GM19324 (cell line): ENCODE measurements around the gene HHIPL1.
"Not testable (repeated sequence)": the region's sequence is repeated elsewhere in the genome, so short reads cannot be mapped to it uniquely, and the experiment has no call there.

Source experiments
- ATAC-seq: cut with Tn5 transposase; IDR thresholded peaks from one replicate; pipeline ENCODE4 v1.9.1; 2021; ENCODE audit warnings: mild to moderate bottlenecking, moderate library complexity; ENCODE audit not compliant: unreplicated experiment, low FRiP score

Gene HHIPL1

DNA sequence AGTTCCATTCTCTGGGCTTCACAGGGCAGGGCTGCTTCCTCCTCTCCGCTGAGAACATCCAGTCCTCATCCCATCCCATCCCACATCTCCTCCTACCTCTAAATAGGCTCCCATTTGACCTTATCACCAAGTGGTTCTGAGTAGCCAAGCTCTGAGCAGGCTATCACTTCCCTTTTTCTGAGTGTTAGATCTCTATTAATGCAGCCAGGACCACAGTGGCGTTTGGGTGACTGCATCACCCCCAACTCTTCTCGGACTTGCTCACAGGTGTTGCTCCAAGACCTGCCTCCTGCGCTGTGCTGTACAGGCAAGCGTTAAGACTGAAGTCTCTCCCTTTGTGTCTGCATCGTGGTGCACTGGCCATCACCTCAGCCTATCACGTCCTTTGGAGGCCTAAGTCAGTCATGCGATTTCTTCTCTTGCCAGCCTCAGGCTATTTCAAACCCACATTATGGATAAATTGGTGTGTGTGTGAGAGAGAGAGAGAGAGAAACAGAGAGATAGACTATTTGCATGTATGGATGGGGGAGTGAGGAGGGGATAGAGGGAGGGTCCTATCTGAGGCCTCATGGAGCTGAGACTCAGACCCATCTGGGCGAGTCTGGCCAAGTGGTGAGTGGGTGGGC, 12.4 kb upstream of the HHIPL1 start:
- ATAC-seq, result no peak

GRCh38 chr14:99633141-99633540, 11.8 kb upstream of the HHIPL1 start:
- no peak for ATAC-seq

DNA sequence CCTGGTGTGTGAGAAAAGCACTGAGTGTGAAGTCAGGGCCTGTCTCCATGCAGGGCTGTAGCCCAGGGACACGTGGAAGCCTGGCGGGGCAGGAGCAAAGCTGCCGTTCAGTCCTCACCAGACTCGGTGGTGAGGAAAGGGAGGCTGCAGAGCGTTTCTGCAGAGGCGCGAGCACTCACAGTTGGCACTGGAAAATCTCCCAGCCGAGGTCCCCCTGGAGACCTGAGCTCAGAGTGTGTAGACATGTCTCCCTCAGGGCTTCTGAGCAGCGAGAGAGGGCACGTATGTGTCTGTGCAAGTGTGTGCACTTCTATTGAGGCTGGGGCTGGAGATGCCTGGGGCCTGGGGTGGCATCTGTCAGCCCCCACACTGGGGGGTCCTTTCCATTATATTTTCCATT, 11.0 kb upstream of the HHIPL1 start:
- no peak for ATAC-seq

- no peak for ATAC-seq
These were observed 10.5 kb upstream of the HHIPL1 start for GRCh38 chr14:99634443-99634842.

- no peak for ATAC-seq
These were observed 9.8 kb upstream of the HHIPL1 start for GRCh38 chr14:99635116-99635515.

GRCh38 chr14:99636487-99636886, 8.4 kb upstream of the HHIPL1 start:
- ATAC-seq, result no peak

GRCh38 chr14:99637624-99638023, 7.3 kb upstream of the HHIPL1 start:
- ATAC-seq, result no peak

- not testable (repeated sequence) for ATAC-seq
These were observed 2.2 kb upstream of the HHIPL1 start for GRCh38 chr14:99642771-99643170.

DNA sequence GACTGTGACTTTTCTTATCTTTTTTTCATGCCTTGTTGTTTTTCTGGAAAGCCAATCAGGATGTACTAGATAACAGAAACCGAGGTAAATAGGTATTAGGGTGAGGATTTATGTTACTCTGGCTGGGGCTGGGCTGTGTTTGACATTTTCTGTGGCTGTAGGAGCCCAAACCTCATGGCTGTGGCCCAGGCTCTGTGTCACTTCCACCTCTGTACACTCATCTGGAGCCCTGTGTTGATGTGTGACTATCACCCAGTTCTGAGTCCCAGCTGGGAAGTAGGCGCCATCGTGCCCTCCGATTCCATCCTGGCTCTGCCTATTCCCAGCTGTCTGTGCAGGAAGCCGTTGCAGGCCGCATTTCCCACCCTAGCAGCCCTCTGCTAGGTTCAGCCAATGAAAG, 1.6 kb upstream of the HHIPL1 start:
- ATAC-seq, result no peak

GRCh38 chr14:99644035-99644587, 818 bp upstream of the HHIPL1 start:
- ATAC-seq, result no peak

- no peak for ATAC-seq
These were observed 896 bp downstream of the HHIPL1 start for GRCh38 chr14:99645545-99646505.

DNA sequence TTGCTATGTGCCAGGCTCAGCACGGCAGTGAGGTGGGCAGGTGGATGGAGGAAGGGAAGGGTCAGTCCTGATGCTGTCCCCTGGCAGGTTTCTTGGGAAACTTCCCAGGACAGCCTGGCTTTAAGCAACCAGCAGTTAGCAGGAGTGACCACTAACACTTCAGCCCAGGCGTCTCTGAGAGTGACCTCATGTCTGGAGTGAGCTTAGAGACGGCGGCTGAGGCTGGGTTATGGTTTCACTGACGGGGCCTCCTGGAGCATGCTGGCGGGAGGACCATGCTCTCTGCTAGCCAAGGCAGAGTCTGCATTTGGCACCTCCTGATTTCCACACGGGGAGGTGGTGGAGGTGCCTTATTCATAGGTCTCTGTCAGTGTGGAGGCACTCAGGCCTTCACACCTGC, 2.5 kb downstream of the HHIPL1 start:
- no peak for ATAC-seq

DNA sequence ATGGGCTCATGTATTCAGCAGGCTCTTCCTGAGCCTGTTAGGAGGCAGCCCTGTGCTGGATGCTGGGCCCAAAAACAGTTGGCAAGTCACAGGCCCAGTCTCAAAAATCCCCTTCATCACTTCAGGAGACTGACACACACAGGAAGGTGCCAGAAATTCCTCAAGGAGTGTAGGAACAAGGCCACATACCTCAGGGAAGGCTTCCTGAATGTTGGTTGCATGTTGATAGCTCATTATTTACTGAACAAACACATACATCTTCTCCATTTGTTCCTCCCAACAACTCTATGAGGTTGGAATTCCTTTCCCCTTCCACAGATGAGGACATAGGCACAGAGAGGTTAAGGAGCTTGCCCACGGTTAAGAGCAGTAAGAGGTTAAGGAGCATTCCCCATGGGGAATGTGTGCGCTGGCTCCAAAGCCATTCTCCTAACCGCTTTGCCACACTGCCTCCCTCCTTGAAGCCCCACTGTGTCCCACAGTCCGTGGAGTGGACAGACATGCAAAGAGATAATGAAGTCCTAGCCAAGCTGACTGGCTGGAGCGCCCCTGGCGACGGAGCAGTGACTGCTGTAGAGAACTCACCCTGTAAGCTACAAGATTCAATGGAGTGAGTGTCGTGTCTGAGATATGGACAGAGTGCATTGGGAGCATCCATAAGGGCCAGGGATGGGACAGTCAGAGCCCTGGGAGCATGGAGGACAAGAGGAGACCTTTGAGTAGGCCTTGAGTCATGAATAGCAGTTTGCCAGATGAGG, 3.3 kb downstream of the HHIPL1 start:
- no peak for ATAC-seq

DNA sequence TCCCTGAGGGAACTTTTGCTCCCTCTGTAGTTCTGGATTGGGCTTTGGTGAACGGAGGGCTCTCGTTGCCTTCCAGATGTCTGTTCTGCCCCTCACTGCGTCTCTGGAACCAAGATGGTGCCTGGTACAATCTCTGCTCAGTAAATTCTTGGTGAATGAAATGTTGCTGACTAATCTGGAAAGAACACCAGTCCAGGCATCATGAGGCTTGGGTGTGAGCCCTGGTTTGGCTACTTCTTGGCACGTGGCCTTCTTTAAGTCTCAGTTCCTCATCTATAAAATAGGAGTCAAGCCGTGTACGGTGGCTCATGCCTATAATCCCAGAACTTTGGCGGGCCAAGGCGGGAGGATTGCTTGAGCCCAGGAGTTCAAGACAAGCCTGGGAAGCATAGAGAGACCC, 4.3 kb downstream of the HHIPL1 start:
- no peak for ATAC-seq

GRCh38 chr14:99649643-99650042, 4.7 kb downstream of the HHIPL1 start:
- no peak for ATAC-seq

GRCh38 chr14:99650189-99650588, 5.3 kb downstream of the HHIPL1 start:
- ATAC-seq, result no peak

GRCh38 chr14:99651953-99652746, 7.2 kb downstream of the HHIPL1 start:
- no peak for ATAC-seq

GRCh38 chr14:99654235-99654985, 9.5 kb downstream of the HHIPL1 start:
- no peak for ATAC-seq

DNA sequence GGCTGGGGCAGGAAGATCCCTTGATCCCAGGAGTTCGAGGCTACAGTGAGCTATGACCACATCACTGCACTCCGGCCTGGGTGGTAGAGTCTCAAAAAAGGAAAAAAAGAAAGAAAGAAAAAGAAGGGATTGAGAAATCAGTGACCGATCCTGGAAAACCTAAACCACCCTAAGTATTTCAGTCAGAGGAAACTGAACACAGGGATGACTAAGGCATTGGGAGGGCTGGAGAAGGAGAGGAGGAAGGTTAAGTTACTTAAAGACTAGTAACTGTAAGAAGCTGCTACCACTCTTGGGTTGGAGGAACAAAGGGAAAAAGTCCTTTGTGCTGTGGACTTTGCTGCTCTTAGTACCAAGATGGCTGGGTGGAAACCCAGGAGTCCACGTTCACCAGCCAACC, 10.6 kb downstream of the HHIPL1 start:
- no peak for ATAC-seq
